Duodenal mucosa (tissue), 2 donors: Measurements from ENCODE around the gene RNF141.

ENCODE experiments used
- H3K27ac ChIP-seq: one replicate; pipeline ENCODE4 v1.7.0; 2013; ENCODE audit warnings: low read depth, low read length
- H3K27me3 ChIP-seq, 2 donors: one replicate each; pipeline ENCODE4 v1.7.0; 2013; ENCODE audit warnings: low read length in 2 of 2, control low read depth in 1 of 2; ENCODE audit not compliant: insufficient read depth in 2 of 2, control insufficient read depth in 1 of 2
- H3K36me3 ChIP-seq, 2 donors: one replicate each; pipeline ENCODE4 v1.7.0; 2013; ENCODE audit warnings: low read length in 2 of 2, control low read depth in 1 of 2; ENCODE audit not compliant: insufficient read depth in 2 of 2, control insufficient read depth in 1 of 2
- H3K4me1 ChIP-seq, 2 donors: one replicate each; pipeline ENCODE4 v1.7.0; 2013; ENCODE audit warnings: low read length in 2 of 2, control low read depth in 1 of 2; ENCODE audit not compliant: insufficient read depth in 2 of 2, control insufficient read depth in 1 of 2
- H3K4me3 ChIP-seq, 2 donors: one replicate each; pipeline ENCODE4 v1.7.0; 2013; ENCODE audit warnings: low read length in 2 of 2, low read depth in 1 of 2
- H3K9ac ChIP-seq, 2 donors: one replicate each; pipeline ENCODE4 v1.7.0; 2013; ENCODE audit warnings: low read length in 2 of 2, low read depth in 1 of 2
- H3K9me3 ChIP-seq, 2 donors: one replicate each; pipeline ENCODE4 v1.7.0; 2013; ENCODE audit warnings: low read length in 2 of 2, control low read depth in 1 of 2; ENCODE audit not compliant: control insufficient read depth in 1 of 2

Gene RNF141

GRCh38 chr11:10493041-10493663 lies 47.8 kb downstream of the RNF141 start:
- Histone ChIP-seq H3K4me3 (no peak overlapping the region), H3K27ac (no peak overlapping the region), H3K27me3 (no peaks in the 10 kb centered on the region), H3K36me3 (peaks cover 0 to 29% of the 10 kb centered on the region in 2 donors), H3K9ac (no peak overlapping the region), H3K9me3 (no peaks in the 10 kb centered on the region), H3K4me1 (peaks cover 12 to 16% of the 10 kb centered on the region in 2 donors)

- Histone ChIP-seq H3K36me3 (peaks cover 0 to 23% of the 10 kb centered on the region in 2 donors), H3K27ac (no peak overlapping the region)
Measured at GRCh38 chr11:10492084-10492483, 48.9 kb downstream of the RNF141 start.

GRCh38 chr11:10490398-10491241 lies 50.4 kb downstream of the RNF141 start:
- Histone ChIP-seq H3K9me3 (no peaks in the 10 kb centered on the region), H3K27me3 (no peaks in the 10 kb centered on the region), H3K27ac (peak overlapping the region; percentile 68), H3K9ac (peak overlapping the region; percentile 4 to 27), H3K36me3 (peaks cover 0 to 22% of the 10 kb centered on the region in 2 donors), H3K4me3 (no peak overlapping the region), H3K4me1 (peaks cover 13 to 17% of the 10 kb centered on the region in 2 donors)

More at GRCh38 chr11:10492084-10492483, 48.9 kb downstream of the RNF141 start:
- Histone ChIP-seq H3K4me1 (peaks cover 13 to 17% of the 10 kb centered on the region in 2 donors), H3K27me3 (no peaks in the 10 kb centered on the region), H3K4me3 (no peak overlapping the region), H3K9ac (no peak overlapping the region), H3K9me3 (no peaks in the 10 kb centered on the region)

- no peaks in the 10 kb centered on the region for H3K27me3 ChIP-seq
- peaks cover 13 to 17% of the 10 kb centered on the region in 2 donors for H3K4me1 ChIP-seq
- H3K9me3 ChIP-seq: no peaks in the 10 kb centered on the region
- H3K27ac ChIP-seq: peak overlapping the region; percentile 60
- H3K4me3 ChIP-seq: no peak overlapping the region
- H3K9ac ChIP-seq: no peak overlapping the region
- peaks cover 0 to 22% of the 10 kb centered on the region in 2 donors for H3K36me3 ChIP-seq
Measured at GRCh38 chr11:10490032-10490397, 51.0 kb downstream of the RNF141 start.

GRCh38 chr11:10488934-10489691 lies 51.9 kb downstream of the RNF141 start:
- no peak overlapping the region for H3K9ac ChIP-seq
- H3K27me3 ChIP-seq: no peaks in the 10 kb centered on the region
- H3K9me3 ChIP-seq: no peaks in the 10 kb centered on the region
- H3K36me3 ChIP-seq: peaks cover 0 to 28% of the 10 kb centered on the region in 2 donors
- H3K27ac ChIP-seq: peak overlapping the region; percentile 43
- peaks cover 13 to 17% of the 10 kb centered on the region in 2 donors for H3K4me1 ChIP-seq
- no peak overlapping the region for H3K4me3 ChIP-seq

GRCh38 chr11:10488121-10488933 lies 52.7 kb downstream of the RNF141 start:
- Histone ChIP-seq H3K27ac (no peak overlapping the region), H3K36me3 (peaks cover 0 to 24% of the 10 kb centered on the region in 2 donors), H3K4me1 (peaks cover 13 to 17% of the 10 kb centered on the region in 2 donors), H3K9ac (no peak overlapping the region), H3K9me3 (no peaks in the 10 kb centered on the region), H3K4me3 (no peak overlapping the region), H3K27me3 (no peaks in the 10 kb centered on the region)

- peaks cover 0 to 18% of the 10 kb centered on the region in 2 donors for H3K36me3 ChIP-seq
- no peak overlapping the region for H3K27ac ChIP-seq
- H3K4me1 ChIP-seq: peaks cover 13 to 17% of the 10 kb centered on the region in 2 donors
- H3K9ac ChIP-seq: no peak overlapping the region
- no peaks in the 10 kb centered on the region for H3K9me3 ChIP-seq
- no peak overlapping the region for H3K4me3 ChIP-seq
- no peaks in the 10 kb centered on the region for H3K27me3 ChIP-seq
Measured at GRCh38 chr11:10487002-10487647, 53.9 kb downstream of the RNF141 start.

GRCh38 chr11:10486161-10486840 lies 54.7 kb downstream of the RNF141 start:
- H3K27me3 ChIP-seq: no peaks in the 10 kb centered on the region
- no peak overlapping the region for H3K4me3 ChIP-seq
- H3K9ac ChIP-seq: no peak overlapping the region
- H3K36me3 ChIP-seq: peaks cover 0 to 24% of the 10 kb centered on the region in 2 donors
- H3K4me1 ChIP-seq: peaks cover 13 to 17% of the 10 kb centered on the region in 2 donors
- no peaks in the 10 kb centered on the region for H3K9me3 ChIP-seq
- no peak overlapping the region for H3K27ac ChIP-seq

GRCh38 chr11:10485646-10486045 lies 55.3 kb downstream of the RNF141 start:
- H3K36me3 ChIP-seq: peaks cover 0 to 24% of the 10 kb centered on the region in 2 donors
- no peaks in the 10 kb centered on the region for H3K27me3 ChIP-seq
- H3K4me3 ChIP-seq: no peak overlapping the region
- H3K27ac ChIP-seq: no peak overlapping the region
- peaks cover 13 to 17% of the 10 kb centered on the region in 2 donors for H3K4me1 ChIP-seq
- no peaks in the 10 kb centered on the region for H3K9me3 ChIP-seq
- H3K9ac ChIP-seq: no peak overlapping the region
